ENCODE data around the gene APOD.
"Not testable (repeated sequence)": the region's sequence is repeated elsewhere in the genome, so short reads cannot be mapped to it uniquely, and the experiment has no call there.

The APOD gene

GRCh38 chr3:195583831-195584542 is at the start of gene APOD:
APOD (minus strand) TSS chr3:195583940; CDS start chr3:195579461, 4,479 bp downstream.
- DNase-seq (ENCODE audit: low spot score) (peak; percentile 24), FAIRE-seq (no peak)

GRCh38 chr3:195633351-195633750 is 49.6 kb upstream of the APOD start:
- FAIRE-seq; DNase-seq (ENCODE audit: low spot score): not testable (repeated sequence)

- FAIRE-seq; DNase-seq (ENCODE audit: low spot score): not testable (repeated sequence)
Measured at GRCh38 chr3:195632501-195633185, 48.9 kb upstream of the APOD start.

- FAIRE-seq; DNase-seq (ENCODE audit: low spot score): not testable (repeated sequence)
Measured at GRCh38 chr3:195632046-195632445, 48.3 kb upstream of the APOD start.

GRCh38 chr3:195630938-195631495 is 47.3 kb upstream of the APOD start:
- DNase-seq (ENCODE audit: low spot score); FAIRE-seq: not testable (repeated sequence)

GRCh38 chr3:195630086-195630917 is 46.6 kb upstream of the APOD start:
- DNase-seq (ENCODE audit: low spot score); FAIRE-seq: not testable (repeated sequence)

GRCh38 chr3:195629682-195630081 is 45.9 kb upstream of the APOD start:
- DNase-seq (ENCODE audit: low spot score); FAIRE-seq: not testable (repeated sequence)

GRCh38 chr3:195628386-195628920 is 44.7 kb upstream of the APOD start:
- peak; percentile 75 for FAIRE-seq
- DNase-seq (ENCODE audit: low spot score) = not testable (repeated sequence)

GRCh38 chr3:195627515-195628385 is 44.0 kb upstream of the APOD start:
- DNase-seq (ENCODE audit: low spot score); FAIRE-seq: not testable (repeated sequence)

GRCh38 chr3:195624603-195625560 is 41.1 kb upstream of the APOD start:
- DNase-seq (ENCODE audit: low spot score) = not testable (repeated sequence)
- FAIRE-seq = peak; percentile 82

GRCh38 chr3:195624171-195624570 is 40.4 kb upstream of the APOD start:
- DNase-seq (ENCODE audit: low spot score); FAIRE-seq: not testable (repeated sequence)

GRCh38 chr3:195623217-195623965 is 39.7 kb upstream of the APOD start:
- DNase-seq (ENCODE audit: low spot score); FAIRE-seq: not testable (repeated sequence)

- FAIRE-seq; DNase-seq (ENCODE audit: low spot score): not testable (repeated sequence)
Measured at GRCh38 chr3:195622523-195623170, 38.9 kb upstream of the APOD start.

GRCh38 chr3:195622012-195622411 is 38.3 kb upstream of the APOD start:
- not testable (repeated sequence) for DNase-seq (ENCODE audit: low spot score); FAIRE-seq

GRCh38 chr3:195621095-195621494 is 37.4 kb upstream of the APOD start:
- not testable (repeated sequence) for FAIRE-seq; DNase-seq (ENCODE audit: low spot score)

- DNase-seq (ENCODE audit: low spot score); FAIRE-seq: not testable (repeated sequence)
Measured at GRCh38 chr3:195620476-195620875, 36.7 kb upstream of the APOD start.
